KMS-11 (cell line): Measurements from ENCODE around the gene TRAK2.

Source experiments
- H2AFZ ChIP-seq: fragments of 200-600 bp; sonication (generic); 2 replicates; pipeline ENCODE4 v1.6.1; 2016; ENCODE audit warnings: antibody characterized with exemption, mixed run types, low read depth
- H3K27ac ChIP-seq: fragments of 200-600 bp; sonication (generic); 2 replicates; pipeline ENCODE4 v1.6.1; 2016; ENCODE audit warnings: mild to moderate bottlenecking, mixed run types
- H3K27me3 ChIP-seq: fragments of 200-600 bp; sonication (generic); 2 replicates; pipeline ENCODE4 v1.6.1; 2017; ENCODE audit warnings: mild to moderate bottlenecking, low read depth, mixed run types, moderate library complexity; ENCODE audit not compliant: insufficient read depth
- H3K36me3 ChIP-seq: fragments of 200-600 bp; sonication (generic); 2 replicates; pipeline ENCODE4 v1.6.1; 2017; ENCODE audit warnings: mild to moderate bottlenecking, mixed run types; ENCODE audit not compliant: insufficient read depth
- H3K4me1 ChIP-seq: fragments of 200-600 bp; sonication (generic); 2 replicates; pipeline ENCODE4 v1.6.1; 2016; ENCODE audit warnings: mild to moderate bottlenecking, low read depth, mixed run types; ENCODE audit not compliant: poor library complexity, severe bottlenecking
- H3K4me2 ChIP-seq: fragments of 200-600 bp; sonication (generic); 2 replicates; pipeline ENCODE4 v1.7.0; 2016; ENCODE audit warnings: mild to moderate bottlenecking, mixed run types
- H3K4me3 ChIP-seq: fragments of 200-600 bp; sonication (generic); IDR thresholded peaks from 2 replicates; pipeline ENCODE4 v1.6.1; 2017; ENCODE audit warnings: low read depth, low read length, mixed read lengths; ENCODE audit not compliant: insufficient read depth
- H3K79me2 ChIP-seq: fragments of 200-600 bp; sonication (generic); 2 replicates; pipeline ENCODE4 v1.6.1; 2016; ENCODE audit warnings: low read depth, mixed run types; ENCODE audit not compliant: insufficient read depth
- H3K9ac ChIP-seq: fragments of 200-600 bp; sonication (generic); 2 replicates; pipeline ENCODE4 v1.6.1; 2016; ENCODE audit warnings: mild to moderate bottlenecking, mixed run types
- H4K20me1 ChIP-seq: fragments of 200-600 bp; sonication (generic); 2 replicates; pipeline ENCODE4 v1.6.1; 2016; ENCODE audit warnings: mild to moderate bottlenecking, mixed run types; ENCODE audit not compliant: insufficient read depth
- CTCF ChIP-seq: fragments of 200-600 bp; sonication (generic); conservative IDR thresholded peaks from 2 replicates; pipeline ENCODE4 v1.6.1; 2017; ENCODE audit warnings: low read depth, mild to moderate bottlenecking, antibody characterized with exemption, low read length, moderate library complexity, mixed read lengths

Gene TRAK2

GRCh38 chr2:201425952-201426351 lies 25.3 kb downstream of the TRAK2 start:
- no peak overlapping the region for H3K4me3 ChIP-seq
- H3K4me1 ChIP-seq, result no peaks in the 10 kb centered on the region
- H3K27ac ChIP-seq, result no peak overlapping the region
- no peak for TF ChIP-seq CTCF
- H3K9ac ChIP-seq, result no peak overlapping the region
- no peak overlapping the region for H3K4me2 ChIP-seq
- no peaks in the 10 kb centered on the region for H3K27me3 ChIP-seq
- H2AFZ ChIP-seq, result no peak overlapping the region
- H3K36me3 ChIP-seq, result no peaks in the 10 kb centered on the region
- no peaks in the 10 kb centered on the region for H4K20me1 ChIP-seq
- no peaks in the 10 kb centered on the region for H3K79me2 ChIP-seq

GRCh38 chr2:201420442-201421113 lies 30.7 kb downstream of the TRAK2 start:
- Histone ChIP-seq H2AFZ (no peak overlapping the region), H3K79me2 (no peaks in the 10 kb centered on the region), H3K27me3 (no peaks in the 10 kb centered on the region), H4K20me1 (no peaks in the 10 kb centered on the region), H3K27ac (no peak overlapping the region), H3K4me3 (no peak overlapping the region), H3K4me2 (no peak overlapping the region), H3K36me3 (no peaks in the 10 kb centered on the region), H3K4me1 (no peaks in the 10 kb centered on the region), H3K9ac (no peak overlapping the region)
- no peak for TF ChIP-seq CTCF

- TF ChIP-seq CTCF, result no peak
- no peak overlapping the region for H2AFZ ChIP-seq
- H3K4me3 ChIP-seq, result no peak overlapping the region
- H3K9ac ChIP-seq, result no peak overlapping the region
- H4K20me1 ChIP-seq, result no peaks in the 10 kb centered on the region
- H3K4me2 ChIP-seq, result no peak overlapping the region
- H3K4me1 ChIP-seq, result no peaks in the 10 kb centered on the region
- no peak overlapping the region for H3K27ac ChIP-seq
- H3K27me3 ChIP-seq, result no peaks in the 10 kb centered on the region
- H3K36me3 ChIP-seq, result no peaks in the 10 kb centered on the region
- no peaks in the 10 kb centered on the region for H3K79me2 ChIP-seq
These were observed 31.3 kb downstream of the TRAK2 start for GRCh38 chr2:201419986-201420385.

- Histone ChIP-seq H2AFZ (no peak overlapping the region), H3K4me1 (peaks cover 5% of the 10 kb centered on the region), H3K4me2 (no peak overlapping the region), H3K79me2 (no peaks in the 10 kb centered on the region), H4K20me1 (no peaks in the 10 kb centered on the region), H3K27me3 (no peaks in the 10 kb centered on the region), H3K4me3 (no peak overlapping the region), H3K27ac (no peak overlapping the region), H3K36me3 (no peaks in the 10 kb centered on the region), H3K9ac (no peak overlapping the region)
- no peak for TF ChIP-seq CTCF
These were observed 32.1 kb downstream of the TRAK2 start for GRCh38 chr2:201419057-201419635.
